T-helper 2 cell treated with Interferon-gamma antibody and Interleukin-4, amounts not matched to agents 5 μg/mL and 100 μg/mL, for 36 hours (primary cell): ENCODE data around the gene CRTC2.
"Not testable (repeated sequence)": the region's sequence is repeated elsewhere in the genome, so short reads cannot be mapped to it uniquely, and the experiment has no call there.

ENCODE experiments used
- DNase-seq: peaks from one replicate; pipeline ENCODE4 v3.0.0; 2021; ENCODE audit warnings: low spot score
- H3K27ac Mint-ChIP-seq: one replicate; pipeline ENCODE4 v1.8.0; 2021; ENCODE audit warnings: mild to moderate bottlenecking, mixed read lengths
- H3K27me3 Mint-ChIP-seq: one replicate; pipeline ENCODE4 v1.8.0; 2021; ENCODE audit warnings: low read depth, mixed read lengths
- H3K36me3 Mint-ChIP-seq: one replicate; pipeline ENCODE4 v1.8.0; 2021; ENCODE audit warnings: low read depth, mixed read lengths
- H3K4me1 Mint-ChIP-seq: one replicate; pipeline ENCODE4 v1.8.0; 2021; ENCODE audit warnings: low read depth, mixed read lengths
- H3K4me3 Mint-ChIP-seq: one replicate; pipeline ENCODE4 v1.8.0; 2022; ENCODE audit warnings: mild to moderate bottlenecking, moderate library complexity, mixed read lengths
- H3K9me3 Mint-ChIP-seq: one replicate; pipeline ENCODE4 v1.8.0; 2021; ENCODE audit warnings: mixed read lengths

CRTC2 gene, protein sequence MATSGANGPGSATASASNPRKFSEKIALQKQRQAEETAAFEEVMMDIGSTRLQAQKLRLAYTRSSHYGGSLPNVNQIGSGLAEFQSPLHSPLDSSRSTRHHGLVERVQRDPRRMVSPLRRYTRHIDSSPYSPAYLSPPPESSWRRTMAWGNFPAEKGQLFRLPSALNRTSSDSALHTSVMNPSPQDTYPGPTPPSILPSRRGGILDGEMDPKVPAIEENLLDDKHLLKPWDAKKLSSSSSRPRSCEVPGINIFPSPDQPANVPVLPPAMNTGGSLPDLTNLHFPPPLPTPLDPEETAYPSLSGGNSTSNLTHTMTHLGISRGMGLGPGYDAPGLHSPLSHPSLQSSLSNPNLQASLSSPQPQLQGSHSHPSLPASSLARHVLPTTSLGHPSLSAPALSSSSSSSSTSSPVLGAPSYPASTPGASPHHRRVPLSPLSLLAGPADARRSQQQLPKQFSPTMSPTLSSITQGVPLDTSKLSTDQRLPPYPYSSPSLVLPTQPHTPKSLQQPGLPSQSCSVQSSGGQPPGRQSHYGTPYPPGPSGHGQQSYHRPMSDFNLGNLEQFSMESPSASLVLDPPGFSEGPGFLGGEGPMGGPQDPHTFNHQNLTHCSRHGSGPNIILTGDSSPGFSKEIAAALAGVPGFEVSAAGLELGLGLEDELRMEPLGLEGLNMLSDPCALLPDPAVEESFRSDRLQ

DNA sequence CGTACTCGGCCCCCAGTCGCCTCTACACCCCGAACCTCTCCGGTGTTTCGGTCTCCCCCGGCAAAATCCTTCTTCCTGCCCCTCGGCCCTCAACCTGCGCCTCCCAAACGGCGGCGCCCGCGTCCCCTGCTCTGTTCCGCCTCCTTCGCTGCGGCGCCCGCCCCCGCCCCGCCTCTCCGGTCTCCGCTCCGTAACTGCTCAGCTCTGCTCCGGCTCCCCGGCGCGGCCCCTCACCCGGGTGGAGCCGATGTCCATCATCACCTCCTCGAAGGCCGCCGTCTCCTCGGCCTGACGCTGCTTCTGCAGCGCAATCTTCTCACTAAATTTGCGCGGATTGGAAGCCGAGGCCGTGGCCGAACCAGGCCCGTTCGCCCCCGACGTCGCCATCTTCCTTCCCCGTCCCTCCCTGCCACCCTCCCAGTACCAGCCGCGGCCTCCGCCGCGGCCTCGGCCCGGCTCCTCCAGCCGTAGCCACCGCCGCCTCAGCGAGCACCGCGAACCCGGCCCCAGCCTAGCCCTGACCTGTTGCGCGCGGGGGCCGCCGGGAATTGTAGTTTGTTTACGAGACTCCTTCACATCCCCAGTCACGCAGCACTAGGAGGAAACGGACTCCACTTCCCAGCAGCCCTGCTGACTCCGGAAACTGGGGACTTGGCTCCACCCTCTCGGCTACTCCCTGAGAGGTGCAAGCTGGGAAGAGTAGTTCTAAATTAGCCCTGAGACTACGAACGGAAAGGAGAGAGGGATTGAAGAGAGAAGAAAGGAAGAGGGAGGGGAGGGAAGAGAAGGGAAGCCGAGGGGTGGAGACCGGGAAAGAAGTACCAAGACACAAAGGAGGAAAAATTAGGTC lies at the start of gene CRTC2:
Gene CRTC2, minus strand, starts transcription at position 502 of the 850 bp plus-strand sequence. Its CDS starts 115 bp downstream, at position 387.
- H3K27ac Mint-ChIP-seq = peak within 1 kb of the TSS; percentile 95
- peak within 1 kb of the TSS; percentile 99 for H3K4me3 Mint-ChIP-seq
- H3K4me1 Mint-ChIP-seq = peaks cover 44% of the 10 kb centered on the region
- H3K9me3 Mint-ChIP-seq = no peaks in the 10 kb centered on the region
- DNase-seq = peak; percentile 98
- peaks cover 27% of the 10 kb centered on the region for H3K36me3 Mint-ChIP-seq
- H3K27me3 Mint-ChIP-seq = no peaks in the 10 kb centered on the region

DNA sequence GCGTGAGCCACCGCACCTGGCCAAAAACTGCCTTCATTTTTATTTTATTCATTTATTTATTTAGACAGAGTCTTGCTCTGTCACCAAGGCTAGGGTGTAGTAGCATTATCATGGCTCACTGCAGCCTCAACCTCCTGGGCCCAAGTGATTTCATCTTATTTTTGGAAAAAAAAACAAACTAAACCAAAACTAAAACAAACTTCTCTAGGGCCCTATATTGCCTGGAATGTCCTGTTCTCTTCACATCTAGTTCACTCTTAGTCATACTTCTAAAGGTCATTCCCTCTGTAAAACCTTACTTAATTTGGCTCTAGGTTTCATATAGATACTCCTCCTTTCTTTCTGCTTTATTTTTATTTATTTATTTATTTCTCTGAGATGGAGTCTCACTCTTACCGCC lies 47.7 kb upstream of the CRTC2 start:
- Mint-ChIP-seq H3K4me1 (no peaks in the 10 kb centered on the region), H3K27ac (no peak overlapping the region), H3K9me3 (no peaks in the 10 kb centered on the region), H3K4me3 (no peak overlapping the region), H3K27me3 (no peaks in the 10 kb centered on the region), H3K36me3 (no peaks in the 10 kb centered on the region)
- DNase-seq = no peak

DNA sequence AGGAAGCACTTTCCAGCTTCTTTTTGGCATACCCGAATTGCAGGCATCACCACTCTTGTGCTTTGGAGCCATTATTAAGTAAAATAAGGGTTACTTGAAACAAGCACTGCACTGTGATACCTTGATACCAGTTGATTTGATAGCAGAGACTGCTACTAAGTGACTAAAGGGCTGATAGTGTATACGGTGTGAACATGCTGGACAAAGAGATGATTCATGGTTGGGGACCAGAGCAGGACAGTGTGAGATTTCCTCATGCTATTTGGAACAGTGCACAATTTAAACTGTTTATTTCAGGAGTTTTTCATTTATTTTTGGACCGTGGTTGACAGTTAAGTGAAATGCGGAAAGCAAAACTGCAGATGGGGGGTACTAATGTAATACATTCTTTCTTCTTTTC lies 42.0 kb upstream of the CRTC2 start:
- no peak for DNase-seq
- Mint-ChIP-seq H3K36me3 (peaks cover 4% of the 10 kb centered on the region), H3K27ac (no peak overlapping the region), H3K4me3 (no peak overlapping the region), H3K27me3 (no peaks in the 10 kb centered on the region), H3K4me1 (no peaks in the 10 kb centered on the region), H3K9me3 (no peaks in the 10 kb centered on the region)

DNA sequence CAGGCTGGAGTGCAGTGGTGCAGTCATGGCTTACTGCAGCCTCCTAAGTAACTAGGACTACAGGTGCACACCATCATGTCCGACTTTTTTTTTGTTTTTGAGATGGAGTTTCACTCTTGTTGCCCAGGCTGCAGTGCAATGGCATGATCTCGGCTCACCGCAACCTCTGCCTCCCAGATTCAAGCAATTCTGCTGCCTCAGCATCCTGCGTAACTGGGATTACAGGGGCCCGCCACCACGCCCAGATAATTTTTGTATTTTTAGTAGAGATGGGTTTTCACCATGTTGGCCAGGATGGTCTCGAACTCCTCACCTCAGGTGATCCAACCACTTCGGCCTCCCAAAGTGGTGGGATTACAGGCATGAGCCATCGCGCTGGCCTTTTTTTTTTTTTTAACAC lies 38.5 kb upstream of the CRTC2 start:
- H3K27me3 Mint-ChIP-seq, H3K27ac Mint-ChIP-seq, DNase-seq, H3K4me1 Mint-ChIP-seq, H3K9me3 Mint-ChIP-seq, H3K4me3 Mint-ChIP-seq: not testable (repeated sequence)
- peaks cover 25% of the 10 kb centered on the region for H3K36me3 Mint-ChIP-seq

DNA sequence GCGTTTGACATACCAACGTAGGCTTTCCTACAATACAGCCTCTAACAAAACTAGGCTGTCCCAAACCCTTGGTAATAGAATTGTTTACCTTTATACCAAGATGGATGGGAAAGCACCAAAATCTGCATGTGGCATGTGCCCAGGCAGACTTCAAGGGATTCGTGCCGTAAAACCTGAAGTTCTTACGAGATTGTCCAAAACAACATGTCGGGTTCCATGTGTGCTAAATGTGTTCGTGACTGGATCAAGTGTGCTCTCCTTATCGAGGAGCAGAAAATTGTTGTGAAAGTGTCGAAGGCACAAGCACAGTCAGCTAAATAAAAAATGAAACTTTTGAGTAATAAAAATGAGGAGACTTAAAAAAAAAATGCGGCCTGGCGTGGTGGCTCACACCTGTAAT lies 37.2 kb upstream of the CRTC2 start:
- H3K27ac Mint-ChIP-seq = no peak overlapping the region
- no peaks in the 10 kb centered on the region for H3K9me3 Mint-ChIP-seq
- no peaks in the 10 kb centered on the region for H3K27me3 Mint-ChIP-seq
- H3K4me3 Mint-ChIP-seq = no peak overlapping the region
- DNase-seq = no peak
- peaks cover 38% of the 10 kb centered on the region for H3K36me3 Mint-ChIP-seq
- peaks cover 16% of the 10 kb centered on the region for H3K4me1 Mint-ChIP-seq

DNA sequence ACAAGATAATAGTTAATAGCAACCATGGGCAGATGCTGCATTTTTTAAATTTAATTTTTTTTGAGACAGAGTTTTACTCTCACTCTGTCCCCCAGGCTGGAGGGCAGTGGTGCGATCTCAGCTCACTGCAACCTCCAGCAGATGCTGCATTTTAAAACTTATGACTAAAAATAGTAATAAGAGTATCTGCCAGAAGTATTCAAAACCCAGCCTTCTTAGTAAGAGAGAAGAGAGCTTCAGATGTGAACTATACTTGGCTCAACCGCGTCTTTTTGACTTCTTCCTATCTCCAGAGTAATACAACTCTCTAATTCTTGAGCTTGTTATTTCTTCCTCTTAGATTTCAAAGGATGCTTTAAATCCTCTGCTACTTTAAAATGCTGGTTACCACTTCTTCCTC lies 36.8 kb upstream of the CRTC2 start:
- Mint-ChIP-seq H3K27ac (no peak overlapping the region), H3K4me3 (no peak overlapping the region), H3K27me3 (no peaks in the 10 kb centered on the region), H3K9me3 (no peaks in the 10 kb centered on the region), H3K36me3 (peaks cover 39% of the 10 kb centered on the region), H3K4me1 (peaks cover 19% of the 10 kb centered on the region)
- no peak for DNase-seq

DNA sequence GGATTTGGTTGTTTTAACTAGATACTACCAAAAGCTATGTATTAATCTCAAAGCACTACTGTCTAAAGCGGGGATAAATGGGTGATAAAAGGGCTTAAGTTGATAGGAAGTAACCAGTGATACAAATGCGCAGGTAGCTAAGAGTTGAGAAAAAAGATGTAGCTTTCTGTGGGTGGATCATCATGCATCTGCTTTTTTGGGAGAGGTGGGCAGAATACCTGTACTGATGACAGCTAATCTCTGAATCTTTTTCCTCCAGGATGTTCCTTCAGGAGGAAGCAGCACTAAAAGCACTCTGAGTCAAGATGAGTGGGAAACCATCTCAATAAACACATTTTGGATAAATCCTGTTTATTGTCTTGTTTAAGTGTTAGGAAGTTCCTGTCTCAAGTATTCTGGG lies 33.4 kb upstream of the CRTC2 start:
- H3K27me3 Mint-ChIP-seq = no peaks in the 10 kb centered on the region
- peak overlapping the region; percentile 96 for H3K27ac Mint-ChIP-seq
- H3K36me3 Mint-ChIP-seq = peaks cover 39% of the 10 kb centered on the region
- peaks cover 27% of the 10 kb centered on the region for H3K4me1 Mint-ChIP-seq
- peak overlapping the region; percentile 94 for H3K4me3 Mint-ChIP-seq
- no peak for DNase-seq
- H3K9me3 Mint-ChIP-seq = no peaks in the 10 kb centered on the region

DNA sequence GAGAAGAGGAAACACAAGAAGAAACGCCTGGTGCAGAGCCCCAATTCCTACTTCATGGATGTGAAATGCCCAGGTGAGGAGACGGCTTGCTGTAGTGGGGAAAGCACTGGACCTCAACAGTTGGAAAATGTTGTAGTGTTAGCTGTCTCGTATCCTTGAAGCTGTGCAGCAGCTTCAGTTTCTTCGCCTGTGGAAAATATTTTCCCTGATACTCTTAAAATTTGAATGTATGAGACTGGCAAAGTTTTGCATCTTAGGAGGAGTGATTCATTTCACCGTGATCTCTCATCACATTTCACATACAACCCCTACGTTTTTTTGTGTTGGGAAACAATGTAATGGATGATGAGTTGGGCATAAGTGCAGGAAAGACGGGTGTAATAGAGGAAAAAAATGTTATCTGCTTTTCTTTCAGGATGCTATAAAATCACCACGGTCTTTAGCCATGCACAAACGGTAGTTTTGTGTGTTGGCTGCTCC lies 32.8 kb upstream of the CRTC2 start:
- DNase-seq = no peak
- peaks cover 32% of the 10 kb centered on the region for H3K4me1 Mint-ChIP-seq

DNA sequence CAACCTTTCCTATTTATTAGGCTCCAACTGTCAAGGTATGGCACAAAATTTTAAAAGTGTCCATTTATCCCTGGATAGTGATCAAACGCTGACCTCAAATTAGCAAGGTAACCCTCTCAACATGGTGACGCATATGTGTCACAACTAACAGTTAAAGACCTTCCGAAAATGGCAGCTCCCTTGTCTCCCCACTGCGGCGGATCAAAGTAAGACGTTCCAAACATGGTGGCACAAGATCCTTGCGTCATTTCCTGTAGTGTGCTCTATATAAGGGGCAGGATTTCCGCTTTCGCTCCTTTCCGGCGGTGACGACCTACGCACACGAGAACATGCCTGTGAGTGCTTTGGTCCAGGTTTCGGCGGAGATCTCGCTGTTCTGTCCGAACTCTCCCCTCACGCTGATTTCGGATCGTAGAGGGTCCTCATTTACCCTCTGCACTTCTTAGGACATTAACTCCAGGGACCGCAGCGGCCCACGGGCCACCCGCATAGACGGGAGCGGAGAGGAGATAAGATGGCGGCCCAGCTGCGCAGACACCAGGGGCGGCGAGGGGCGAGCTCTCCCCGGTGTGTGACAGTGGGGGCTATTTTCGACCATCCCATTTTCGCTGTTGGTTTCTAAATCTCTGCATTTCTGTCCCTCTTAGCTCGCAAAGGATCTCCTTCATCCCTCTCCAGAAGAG lies 32.2 kb upstream of the CRTC2 start, which contains the start of gene RPS27:
Gene RPS27, plus strand, starts transcription at position 295 of the 683 bp plus-strand sequence. Its CDS starts 35 bp downstream, at position 330.
- peak within 1 kb of the TSS; percentile 94 for H3K4me3 Mint-ChIP-seq
- peaks cover 37% of the 10 kb centered on the region for H3K36me3 Mint-ChIP-seq
- peak within 1 kb of the TSS; percentile 96 for H3K27ac Mint-ChIP-seq
- H3K27me3 Mint-ChIP-seq = no peaks in the 10 kb centered on the region
- no peaks in the 10 kb centered on the region for H3K9me3 Mint-ChIP-seq
- peak; percentile 88 for DNase-seq
- H3K4me1 Mint-ChIP-seq = peaks cover 35% of the 10 kb centered on the region

More for the DNA sequence above, 32.8 kb upstream of the CRTC2 start:
- Mint-ChIP-seq H3K36me3 (peaks cover 39% of the 10 kb centered on the region), H3K9me3 (no peaks in the 10 kb centered on the region), H3K27ac (peak overlapping the region; percentile 96), H3K27me3 (no peaks in the 10 kb centered on the region), H3K4me3 (peak overlapping the region; percentile 94)

DNA sequence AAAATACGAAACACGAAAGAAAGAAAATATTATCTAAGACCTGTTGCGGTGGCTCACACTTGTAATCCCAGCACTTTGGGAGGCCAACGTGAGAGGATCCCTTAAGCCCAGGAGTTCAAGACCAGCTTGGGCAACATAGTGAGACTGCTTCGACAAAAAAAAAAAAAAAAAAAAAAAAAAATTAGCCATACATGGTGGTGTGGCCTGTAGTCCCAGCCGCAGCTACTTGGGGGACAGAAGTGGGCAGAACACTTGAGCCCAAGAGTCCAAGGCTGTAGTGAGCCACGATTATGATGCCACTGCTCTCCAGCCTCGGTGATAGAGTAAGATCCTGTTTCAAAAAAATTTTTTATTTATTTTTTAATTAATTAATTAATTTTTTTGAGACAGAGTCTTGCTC lies 29.2 kb upstream of the CRTC2 start:
- Mint-ChIP-seq H3K27me3 (no peaks in the 10 kb centered on the region), H3K36me3 (peaks cover 20% of the 10 kb centered on the region), H3K9me3 (no peaks in the 10 kb centered on the region), H3K27ac (peak overlapping the region; percentile 87), H3K4me1 (peaks cover 37% of the 10 kb centered on the region), H3K4me3 (no peak overlapping the region)
- DNase-seq = no peak

DNA sequence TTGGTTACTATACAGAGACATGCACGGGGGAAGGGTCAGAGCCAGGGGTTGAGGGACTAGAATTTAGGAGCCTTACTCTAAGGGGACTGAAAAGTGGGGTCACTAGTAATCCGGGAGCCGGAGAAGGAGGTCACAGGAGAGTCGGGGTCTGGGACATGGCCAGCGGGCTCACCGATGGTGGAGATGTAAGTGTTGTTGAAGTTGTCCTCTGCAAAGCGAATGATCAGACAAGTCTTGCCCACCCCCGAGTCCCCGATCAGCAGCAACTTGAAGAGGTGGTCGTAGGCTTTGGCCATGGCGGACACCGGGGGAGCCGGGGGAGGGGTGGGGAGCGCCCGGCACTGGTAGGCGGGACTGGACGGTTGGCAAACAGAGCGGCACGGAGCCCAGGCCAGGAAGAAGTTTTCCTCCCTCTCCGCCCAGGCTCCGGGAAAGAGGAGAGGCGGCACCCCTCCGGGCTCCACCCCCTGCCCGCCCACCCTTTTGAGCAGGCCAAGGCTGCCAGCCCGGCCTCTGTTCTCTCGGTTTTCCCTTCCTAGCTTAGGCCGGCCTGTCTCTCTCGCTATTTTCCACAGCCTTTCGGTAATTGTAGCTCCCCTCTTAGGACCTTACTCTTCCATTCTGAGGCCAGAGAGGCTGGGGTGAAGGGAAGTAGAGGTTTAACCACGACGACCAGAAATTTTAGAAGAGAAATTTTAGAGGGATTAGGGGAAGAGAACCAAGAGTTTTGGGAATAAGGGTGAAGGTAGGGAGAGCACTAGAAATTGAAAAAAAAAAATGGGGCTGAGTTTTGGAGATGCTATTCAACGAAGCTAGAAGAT lies 27.7 kb upstream of the CRTC2 start, which contains the start of gene RAB13:
Gene RAB13, minus strand, starts transcription at position 399 of the 821 bp plus-strand sequence. Its CDS starts 103 bp downstream, at position 296.
- Mint-ChIP-seq H3K27ac (peak within 1 kb of the TSS; percentile 87), H3K27me3 (no peaks in the 10 kb centered on the region), H3K36me3 (peaks cover 7% of the 10 kb centered on the region), H3K9me3 (no peaks in the 10 kb centered on the region), H3K4me1 (peaks cover 24% of the 10 kb centered on the region), H3K4me3 (peak within 1 kb of the TSS; percentile 68)
- DNase-seq = no peak

DNA sequence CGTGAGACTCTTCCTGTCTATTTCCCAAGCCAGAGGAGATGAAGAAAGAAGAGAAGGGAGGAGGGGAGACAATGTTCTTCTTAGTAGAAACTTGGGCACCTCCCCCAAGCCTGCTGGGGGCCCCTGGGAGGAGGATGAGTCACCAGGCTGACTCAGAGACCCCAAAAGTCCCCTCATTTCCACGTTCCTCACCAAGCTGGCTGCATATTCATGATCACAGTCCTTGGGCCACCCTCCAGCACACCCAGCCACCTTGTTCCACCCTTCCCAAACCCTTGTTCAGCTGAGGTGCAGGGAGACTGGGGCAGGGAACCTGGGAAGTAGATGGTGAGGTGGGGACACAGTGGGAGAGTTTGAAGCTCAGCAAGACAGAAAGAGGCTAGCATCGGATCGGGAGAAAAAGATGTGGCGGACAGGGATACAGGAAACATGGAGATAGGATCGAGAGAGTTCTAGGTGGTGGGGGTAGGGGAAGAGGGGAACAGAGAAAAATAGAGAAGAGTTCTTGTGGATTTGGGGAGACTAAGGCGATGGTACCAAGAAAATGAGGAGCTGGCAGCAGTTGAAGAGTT lies 27.0 kb upstream of the CRTC2 start:
- H3K27me3 Mint-ChIP-seq = no peaks in the 10 kb centered on the region
- H3K36me3 Mint-ChIP-seq = no peaks in the 10 kb centered on the region
- DNase-seq = peak; percentile 42
- peaks cover 23% of the 10 kb centered on the region for H3K4me1 Mint-ChIP-seq
- peak overlapping the region; percentile 25 for H3K4me3 Mint-ChIP-seq
- no peak overlapping the region for H3K27ac Mint-ChIP-seq
- no peaks in the 10 kb centered on the region for H3K9me3 Mint-ChIP-seq
